Activated CD4-positive, alpha-beta T cell treated with anti-CD3 and anti-CD28 coated beads for 1 hour (primary cell): ENCODE data around the gene FOS.
A peak's percentile ranks its signal among the peaks of the same experiment; 100 is the strongest.

Source experiments
- DNase-seq: peaks from one replicate; pipeline ENCODE4 v3.0.0-alpha.2; 2020

The FOS gene

DNA sequence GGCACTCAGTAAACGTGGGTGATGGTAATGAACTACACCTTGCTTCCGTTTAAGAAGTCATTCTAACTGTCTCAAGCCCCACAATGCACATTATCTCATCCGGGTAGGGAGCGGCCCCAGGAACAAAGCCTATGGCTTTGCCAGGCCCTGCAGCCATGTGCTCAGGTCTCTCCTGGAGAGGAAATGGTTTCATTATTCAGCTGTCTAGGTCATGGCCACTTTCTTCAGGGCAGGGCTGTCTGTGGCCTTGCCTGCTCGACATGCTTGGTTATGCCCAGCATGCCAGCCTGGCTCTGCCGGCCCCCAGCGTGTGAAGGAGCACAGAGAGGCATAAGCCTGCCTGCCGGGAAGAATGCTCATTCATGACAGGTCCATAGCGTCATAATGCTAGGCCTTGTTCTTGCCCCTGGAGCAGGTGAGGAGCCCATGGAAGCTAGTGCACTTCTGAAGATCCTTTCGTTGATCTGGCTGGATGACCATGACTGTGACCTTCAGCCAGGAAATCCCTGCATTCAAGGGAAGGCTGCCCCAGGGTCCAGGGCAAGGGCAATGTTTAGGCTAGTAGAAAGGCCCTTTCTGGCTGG is 26.3 kb upstream of the FOS start:
- DNase-seq: no peak

DNA sequence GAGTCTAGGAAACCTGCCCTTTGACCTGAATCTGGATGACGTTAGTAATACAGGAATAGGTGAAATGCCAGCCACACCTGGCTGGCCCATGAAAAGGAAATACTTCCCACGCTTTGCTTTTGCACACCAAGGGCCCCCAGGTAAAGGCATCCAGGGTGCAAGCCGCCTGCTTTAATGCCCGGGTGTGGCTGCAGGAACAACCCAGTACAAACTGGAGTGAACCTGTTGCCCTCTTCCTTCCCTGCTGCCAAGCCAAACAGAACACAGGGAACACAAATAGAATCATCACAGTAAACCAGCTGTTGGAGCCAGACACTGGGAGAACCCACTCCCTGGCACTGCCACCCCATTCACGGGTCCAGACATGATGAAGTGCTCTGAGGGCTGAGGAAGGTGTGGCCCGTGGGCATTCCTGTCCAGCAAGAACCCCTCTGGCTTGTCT is 24.2 kb upstream of the FOS start:
- no peak for DNase-seq

GRCh38 chr14:75254901-75255584 is 23.6 kb upstream of the FOS start:
- DNase-seq: no peak

- DNase-seq: no peak
These were observed 20.4 kb upstream of the FOS start for GRCh38 chr14:75258079-75258802.

- DNase-seq: peak; percentile 99
These were observed 19.7 kb upstream of the FOS start for GRCh38 chr14:75258803-75259509.

GRCh38 chr14:75259510-75259855 is 19.1 kb upstream of the FOS start:
- DNase-seq: no peak

DNA sequence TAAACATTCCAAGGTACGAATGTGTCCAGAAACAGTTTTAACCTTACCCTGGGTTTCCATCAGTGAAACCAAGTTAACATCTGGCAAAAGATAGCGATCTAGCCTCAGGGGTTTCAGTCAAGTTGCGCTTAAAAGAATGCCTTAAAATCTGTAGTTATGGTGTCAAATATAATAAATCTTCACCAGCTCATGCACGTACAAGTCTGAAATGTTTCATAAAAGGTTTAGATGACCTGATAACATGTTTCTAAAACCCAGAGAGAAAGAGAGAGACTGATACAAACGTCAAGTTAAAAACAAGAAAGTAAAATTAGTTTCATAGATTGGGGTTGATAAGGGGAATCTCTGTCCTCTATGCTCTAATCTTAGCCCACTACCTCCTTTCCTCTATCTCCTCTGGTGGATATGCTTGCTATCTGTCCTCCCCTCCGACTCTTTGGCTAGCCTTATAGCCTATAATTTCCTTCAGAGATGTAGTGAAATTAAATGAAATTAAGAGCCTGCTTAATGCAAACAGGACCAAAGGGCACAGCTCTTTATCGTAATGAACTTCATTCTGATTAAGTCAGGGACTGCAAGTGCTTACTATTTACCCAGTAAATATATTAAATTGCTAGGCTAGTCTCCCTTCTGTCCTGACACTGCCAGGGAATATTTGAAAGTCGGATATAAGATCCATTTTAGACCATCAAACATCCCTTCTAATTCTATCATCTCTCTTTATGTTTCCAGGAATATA is 18.4 kb upstream of the FOS start:
- no peak for DNase-seq

DNA sequence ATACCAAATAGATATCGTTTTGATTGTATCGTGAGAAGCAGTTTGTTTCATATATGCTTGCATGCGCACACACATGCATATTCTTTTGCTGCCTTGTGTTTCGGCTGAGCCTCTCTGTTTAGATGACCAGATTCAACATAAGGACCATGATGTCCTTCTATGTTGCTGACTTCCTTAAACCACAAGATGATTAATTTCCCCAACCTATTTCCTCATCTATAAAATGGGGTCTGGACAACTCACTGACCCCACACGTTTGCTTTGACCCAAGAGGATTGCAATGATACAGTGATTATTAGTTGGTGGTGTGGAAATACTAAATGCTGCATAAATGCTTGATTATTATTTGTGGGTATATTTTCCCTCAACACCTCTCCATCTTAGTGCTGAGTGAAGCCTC is 16.8 kb upstream of the FOS start:
- no peak for DNase-seq

DNA sequence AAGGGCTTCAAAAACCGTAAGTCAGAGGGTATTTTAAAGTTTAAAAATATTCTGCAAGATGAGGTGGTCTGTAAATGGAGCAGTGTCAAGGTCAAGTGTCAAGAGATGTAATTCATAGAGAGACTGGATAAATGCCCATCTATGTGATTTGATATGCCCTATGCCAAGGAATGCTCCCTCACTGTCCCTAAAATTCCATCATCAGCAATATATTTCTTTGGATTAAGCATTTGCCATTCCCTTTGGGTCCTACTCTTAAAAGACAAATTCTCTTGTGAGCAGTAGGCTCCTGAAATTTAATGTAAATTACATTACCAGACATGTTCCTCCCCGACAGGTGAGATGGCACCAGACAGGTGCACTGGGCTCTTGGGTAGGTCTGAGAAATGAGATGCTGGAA is 16.0 kb upstream of the FOS start:
- no peak for DNase-seq

- no peak for DNase-seq
These were observed 14.6 kb upstream of the FOS start for GRCh38 chr14:75264036-75264435.

- DNase-seq: no peak
These were observed 11.4 kb upstream of the FOS start for GRCh38 chr14:75267141-75267721.

GRCh38 chr14:75268633-75269550 is 9.7 kb upstream of the FOS start:
- DNase-seq: no peak

DNA sequence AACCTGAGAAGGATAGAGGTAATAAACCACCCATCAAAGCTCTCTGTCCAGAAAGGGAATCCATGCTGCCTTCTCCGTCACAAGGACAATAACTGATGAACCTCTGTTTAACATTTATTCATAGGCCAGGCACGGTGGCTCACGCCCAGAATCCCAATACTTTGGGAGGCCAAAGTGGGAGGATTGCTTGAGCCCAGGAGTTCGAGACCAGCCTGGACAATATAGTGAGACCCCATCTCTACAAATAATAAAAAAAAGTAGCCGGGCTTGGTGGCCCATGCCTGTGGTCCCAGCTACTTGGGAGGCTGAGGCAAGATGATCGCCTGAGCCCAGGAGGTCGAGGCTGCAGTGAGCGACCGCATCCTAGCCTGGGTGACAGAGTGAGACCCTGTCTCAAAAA is 7.1 kb upstream of the FOS start:
- DNase-seq: no peak

GRCh38 chr14:75273272-75274049 is 5.2 kb upstream of the FOS start:
- no peak for DNase-seq

DNA sequence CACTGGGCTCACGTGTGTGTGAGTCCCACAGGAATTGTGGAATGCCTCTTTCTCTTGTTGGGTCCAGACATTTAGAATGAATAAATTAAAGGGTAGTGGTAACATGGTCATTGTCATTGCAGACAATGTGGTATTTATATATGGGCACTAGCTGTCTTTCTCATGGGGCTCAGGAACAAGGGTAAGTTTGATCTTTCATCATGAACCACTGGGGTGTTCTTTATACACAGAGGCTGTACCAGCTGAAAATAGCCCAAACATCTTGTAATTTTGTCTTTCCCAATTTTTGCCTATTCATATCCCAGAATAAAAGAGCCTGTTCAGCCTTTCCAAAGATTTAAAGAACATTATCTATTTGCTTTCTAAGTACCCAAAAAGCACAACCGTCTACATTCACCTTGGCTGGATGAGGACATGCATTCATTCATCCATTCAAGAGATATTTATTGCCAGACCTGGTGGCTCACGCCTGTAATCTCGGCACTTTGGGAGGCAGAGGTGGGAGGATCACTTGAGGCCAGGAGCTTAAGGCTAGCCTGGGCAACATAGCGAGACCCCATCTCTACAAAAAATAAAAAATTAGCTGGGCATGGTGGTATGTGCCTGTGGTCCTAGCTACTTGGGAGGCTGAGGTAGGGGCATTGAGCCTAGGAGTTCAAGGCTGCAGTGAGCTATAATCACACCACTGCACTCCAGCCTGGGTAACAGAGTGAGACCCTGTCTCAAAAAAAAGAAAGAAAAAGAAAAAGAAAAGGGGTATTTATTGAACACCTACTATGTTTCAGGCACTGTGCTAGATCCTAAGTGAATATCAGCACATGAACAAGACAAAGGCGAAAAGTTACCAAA is 4.4 kb upstream of the FOS start:
- no peak for DNase-seq

GRCh38 chr14:75274899-75275569 is 3.6 kb upstream of the FOS start:
- DNase-seq: no peak

- no peak for DNase-seq
These were observed 3.0 kb upstream of the FOS start for GRCh38 chr14:75275598-75275997.

- peak; percentile 37 for DNase-seq
These were observed 1.4 kb upstream of the FOS start for GRCh38 chr14:75277008-75277814.
